ENCODE results near the gene RNF40.
A peak's percentile ranks its signal among the peaks of the same experiment; 100 is the strongest.

DNA sequence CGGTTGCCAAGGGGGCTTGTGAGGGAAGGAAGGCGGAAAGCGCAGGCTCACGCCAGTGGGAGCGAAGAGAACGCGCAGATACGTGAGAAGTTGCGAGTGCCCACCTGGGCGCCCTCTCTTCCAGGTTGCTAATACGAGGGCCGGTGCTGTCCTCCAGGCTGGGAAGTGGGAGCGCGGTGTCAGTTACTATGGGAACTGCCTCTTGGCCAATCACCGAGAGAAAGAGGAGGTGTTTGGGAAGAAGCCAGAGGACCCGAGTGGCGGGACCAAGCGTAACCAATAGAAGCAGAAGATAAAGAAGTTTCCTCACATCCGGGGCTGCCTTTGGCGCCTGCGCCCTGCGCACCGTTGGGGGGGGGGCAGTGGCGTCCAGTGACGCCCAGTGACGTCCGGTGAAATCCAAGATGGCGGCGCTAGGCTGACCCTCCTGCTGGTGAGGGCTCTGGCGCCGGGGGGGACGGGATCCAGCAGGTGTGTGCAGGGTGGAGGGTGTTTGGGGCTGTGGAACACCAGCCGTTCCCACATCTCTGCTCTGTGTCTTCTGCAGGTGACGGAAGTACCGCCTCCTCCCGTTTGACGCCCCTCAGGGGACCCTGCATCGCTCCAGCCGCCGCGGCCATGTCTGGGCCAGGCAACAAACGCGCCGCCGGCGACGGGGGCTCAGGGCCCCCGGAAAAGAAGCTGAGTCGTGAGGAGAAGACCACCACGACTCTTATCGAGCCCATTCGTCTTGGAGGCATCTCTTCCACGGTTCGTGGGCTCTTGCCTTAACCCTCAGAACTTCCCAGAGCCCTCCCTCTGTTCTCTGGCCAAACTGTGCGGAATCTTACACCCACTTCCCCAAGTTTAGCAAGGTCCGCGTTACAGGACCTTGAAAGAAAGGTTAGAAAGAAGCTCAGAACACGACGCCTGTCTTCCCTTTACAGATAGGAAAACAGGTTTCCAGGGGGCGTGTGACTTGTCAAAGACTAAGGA lies at the start of gene RNF40, which contains the start of gene CFAP119:
- TF ChIP-seq, protein P1, sequence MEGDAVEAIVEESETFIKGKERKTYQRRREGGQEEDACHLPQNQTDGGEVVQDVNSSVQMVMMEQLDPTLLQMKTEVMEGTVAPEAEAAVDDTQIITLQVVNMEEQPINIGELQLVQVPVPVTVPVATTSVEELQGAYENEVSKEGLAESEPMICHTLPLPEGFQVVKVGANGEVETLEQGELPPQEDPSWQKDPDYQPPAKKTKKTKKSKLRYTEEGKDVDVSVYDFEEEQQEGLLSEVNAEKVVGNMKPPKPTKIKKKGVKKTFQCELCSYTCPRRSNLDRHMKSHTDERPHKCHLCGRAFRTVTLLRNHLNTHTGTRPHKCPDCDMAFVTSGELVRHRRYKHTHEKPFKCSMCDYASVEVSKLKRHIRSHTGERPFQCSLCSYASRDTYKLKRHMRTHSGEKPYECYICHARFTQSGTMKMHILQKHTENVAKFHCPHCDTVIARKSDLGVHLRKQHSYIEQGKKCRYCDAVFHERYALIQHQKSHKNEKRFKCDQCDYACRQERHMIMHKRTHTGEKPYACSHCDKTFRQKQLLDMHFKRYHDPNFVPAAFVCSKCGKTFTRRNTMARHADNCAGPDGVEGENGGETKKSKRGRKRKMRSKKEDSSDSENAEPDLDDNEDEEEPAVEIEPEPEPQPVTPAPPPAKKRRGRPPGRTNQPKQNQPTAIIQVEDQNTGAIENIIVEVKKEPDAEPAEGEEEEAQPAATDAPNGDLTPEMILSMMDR (IDR thresholded peaks at IDR 0.05) = peak in 2 of 4 experiments; percentile 21 to 27
- peak; percentile 38 to 88 for TF ChIP-seq POLR2A (IDR thresholded peaks at IDR 0.05)
